ENCODE data around the gene CNPY1. TPM values are rescaled to one million over a fixed set of nuclear protein-coding genes. Genes with fewer than 3 reads are reported as not detected.

The CNPY1 gene
- total and polyA plus RNA-seq, 2 donors (not counting 1 experiment from before 2014, with no cell fraction given), result not detected

GRCh38 chr7:155484483-155485399, 61.6 kb downstream of the CNPY1 start:
- Histone ChIP-seq H3K79me2 (ENCODE audit: control insufficient read depth, insufficient read depth, low read length) (no peaks in the 10 kb centered on the region), H3K27me3 (replicated peaks in 1 of 4; ENCODE audit: control extremely low read depth in 1 of 4, control insufficient read depth in 3 of 4, insufficient read depth in 4 of 4, low read length in 3 of 4) (peaks cover 0 to 35% (median 5%) of the 10 kb centered on the region in 4 experiments), H3K4me1 (ENCODE audit: control insufficient read depth in 2 of 2, insufficient read depth in 2 of 2, low read length in 2 of 2) (peaks cover 9 to 10% of the 10 kb centered on the region in 2 donors), H2AFZ (ENCODE audit: insufficient read depth, low read depth, low read length, poor library complexity, severe bottlenecking) (no peak overlapping the region), H3K9ac (ENCODE audit: low read length) (no peak overlapping the region), H3K9me3 (ENCODE audit: control extremely low read depth in 1 of 3, control insufficient read depth in 2 of 3, insufficient read depth in 1 of 3, low read length in 2 of 3) (peaks cover 0 to 11% (median 0%) of the 10 kb centered on the region in 3 donors), H3K27ac (ENCODE audit: low read length in 2 of 2) (no peak overlapping the region), H3K4me3 (ENCODE audit: control extremely low read depth in 1 of 5, extremely low read depth in 1 of 5, insufficient read depth in 1 of 5, low read depth in 2 of 5, low read length in 4 of 5) (no peak overlapping the region), H3K4me2 (replicated peaks; ENCODE audit: low read depth, low read length, poor library complexity, severe bottlenecking) (no peak overlapping the region), H3K36me3 (replicated peaks in 1 of 2; ENCODE audit: control extremely low read depth in 1 of 2, control insufficient read depth in 1 of 2, extremely low read depth in 1 of 2, insufficient read depth in 2 of 2, low read length in 1 of 2) (no peaks in the 10 kb centered on the region), H4K20me1 (ENCODE audit: control insufficient read depth, insufficient read depth, low read length, poor library complexity, severe bottlenecking) (no peaks in the 10 kb centered on the region)
- POLR2A ChIA-PET, result no interaction called here
- H3K4me3 Mint-ChIP-seq, result no peak overlapping the region
- CTCF ChIA-PET, result interaction anchor here (0.5 kb wide), 1 partner anchor 116 kb away, joined by 3 read pairs; no protein-coding TSS in a partner anchor
- H3K9me3 Mint-ChIP-seq (ENCODE audit: insufficient read depth), result no peaks in the 10 kb centered on the region
- DNase-seq, result no peak
- no peak for ATAC-seq (ENCODE audit: low read depth)
- WGBS (ENCODE audit: insufficient coverage), result 94% methylated on average over 22 of the region's 23 CpGs
- H3K4me1 Mint-ChIP-seq, result peaks cover 9% of the 10 kb centered on the region
- no peak overlapping the region for H3K27ac Mint-ChIP-seq
- intact Hi-C loops (cut with micrococcal nuclease), result no loop called here
- H3K27me3 Mint-ChIP-seq, result peaks cover 40% of the 10 kb centered on the region
- TF ChIP-seq CTCF (IDR thresholded peaks at IDR 0.05), result no peak
- no peak for TF ChIP-seq EZH2 (IDR thresholded peaks at IDR 0.05; ENCODE audit: borderline replicate concordance, insufficient read depth, low read depth, low read length, poor library complexity, severe bottlenecking)

GRCh38 chr7:155483868-155484325, 62.5 kb downstream of the CNPY1 start:
- Histone ChIP-seq H3K9me3 (ENCODE audit: control extremely low read depth in 1 of 3, control insufficient read depth in 2 of 3, insufficient read depth in 1 of 3, low read length in 2 of 3) (peaks cover 0 to 11% (median 0%) of the 10 kb centered on the region in 3 donors), H2AFZ (ENCODE audit: insufficient read depth, low read depth, low read length, poor library complexity, severe bottlenecking) (no peak overlapping the region), H3K9ac (ENCODE audit: low read length) (no peak overlapping the region), H3K4me1 (ENCODE audit: control insufficient read depth in 2 of 2, insufficient read depth in 2 of 2, low read length in 2 of 2) (peaks cover under 1 to 2% of the 10 kb centered on the region in 2 donors), H3K4me2 (replicated peaks; ENCODE audit: low read depth, low read length, poor library complexity, severe bottlenecking) (peak overlapping the region; percentile 17), H3K4me3 (ENCODE audit: control extremely low read depth in 1 of 5, extremely low read depth in 1 of 5, insufficient read depth in 1 of 5, low read depth in 2 of 5, low read length in 4 of 5) (no peak overlapping the region), H3K36me3 (replicated peaks in 1 of 2; ENCODE audit: control extremely low read depth in 1 of 2, control insufficient read depth in 1 of 2, extremely low read depth in 1 of 2, insufficient read depth in 2 of 2, low read length in 1 of 2) (no peaks in the 10 kb centered on the region), H3K27me3 (replicated peaks in 1 of 4; ENCODE audit: control extremely low read depth in 1 of 4, control insufficient read depth in 3 of 4, insufficient read depth in 4 of 4, low read length in 3 of 4) (peaks cover 0 to 38% (median 6%) of the 10 kb centered on the region in 4 experiments), H3K79me2 (ENCODE audit: control insufficient read depth, insufficient read depth, low read length) (no peaks in the 10 kb centered on the region), H3K27ac (ENCODE audit: low read length in 2 of 2) (no peak overlapping the region), H4K20me1 (ENCODE audit: control insufficient read depth, insufficient read depth, low read length, poor library complexity, severe bottlenecking) (no peaks in the 10 kb centered on the region)
- no peak for TF ChIP-seq EZH2 (IDR thresholded peaks at IDR 0.05; ENCODE audit: borderline replicate concordance, insufficient read depth, low read depth, low read length, poor library complexity, severe bottlenecking)
- TF ChIP-seq CTCF (IDR thresholded peaks at IDR 0.05), result no peak
- ChIA-PET CTCF (no interaction called here), POLR2A (no interaction called here)
- peaks cover 5% of the 10 kb centered on the region for H3K4me1 Mint-ChIP-seq
- DNase-seq (no peak), ATAC-seq (ENCODE audit: low read depth) (no peak)
- H3K27ac Mint-ChIP-seq, result no peak overlapping the region
- intact Hi-C loops (cut with micrococcal nuclease), result no loop called here
- 92% methylated on average over 14 of the region's 16 CpGs for WGBS (ENCODE audit: insufficient coverage)
- peaks cover 43% of the 10 kb centered on the region for H3K27me3 Mint-ChIP-seq
- H3K4me3 Mint-ChIP-seq, result no peak overlapping the region
- H3K9me3 Mint-ChIP-seq (ENCODE audit: insufficient read depth), result no peaks in the 10 kb centered on the region
